H1 (cell line): ENCODE results near the gene MYO9A. TPM values are rescaled to one million over a fixed set of nuclear protein-coding genes. Genes with fewer than 3 reads are reported as not detected.

Experiments
- CTCF ChIA-PET: fragments of 300-600 bp; sonication (Branson Sonifier 250); formaldehyde crosslinking; loops from one replicate; lab custom pipeline; 2021; ENCODE audit not compliant: partially characterized antibody; lab: Charles Lee
- POLR2A ChIA-PET: fragments of 300-600 bp; sonication (Branson Sonifier 250); formaldehyde crosslinking; loops from one replicate; lab custom pipeline; 2021; ENCODE audit warnings: inconsistent platforms; ENCODE audit not compliant: partially characterized antibody; lab: Charles Lee
- DNase-seq, 2 experiments: peaks; one replicate each; pipeline versions ENCODE4 v3.0.0 to v3.0.0-alpha.2; 2010 to 2022; ENCODE audit warnings: low spot score in 2 of 2, low read depth in 1 of 2, mixed read lengths in 1 of 2
- FAIRE-seq: peaks from 2 replicates; lab custom pipeline; 2011; peaks lifted over from hg19 to GRCh38; lab: Jason Lieb, UNC
- H2AFZ ChIP-seq: 2 replicates; pipeline ENCODE4 v1.8.1; 2012; ENCODE audit warnings: low read length, inconsistent platforms
- H2AK5ac ChIP-seq: 2 replicates; pipeline ENCODE4 v1.6.1; 2013; ENCODE audit warnings: low read depth, low read length
- H2BK120ac ChIP-seq: replicated peaks from 2 replicates; pipeline ENCODE3; 2013; ENCODE audit warnings: low read depth, low read length, inconsistent platforms
- H2BK12ac ChIP-seq: 2 replicates; pipeline ENCODE4 v1.6.1; 2013; ENCODE audit warnings: low read depth, low read length
- H2BK15ac ChIP-seq: 2 replicates; pipeline ENCODE4 v1.6.1; 2013; ENCODE audit warnings: low read length
- H2BK20ac ChIP-seq: 2 replicates; pipeline ENCODE4 v1.6.1; 2013; ENCODE audit warnings: low read length
- H2BK5ac ChIP-seq: 2 replicates; pipeline ENCODE4 v1.6.1; 2013; ENCODE audit warnings: low read depth, low read length
- H3K14ac ChIP-seq: 2 replicates; pipeline ENCODE4 v1.6.1; 2013; ENCODE audit warnings: inconsistent platforms; ENCODE audit not compliant: insufficient read length
- H3K18ac ChIP-seq: 2 replicates; pipeline ENCODE4 v1.6.1; 2013; ENCODE audit warnings: low read length; ENCODE audit errors: extremely low read depth
- H3K23ac ChIP-seq: 2 replicates; pipeline ENCODE4 v1.6.1; 2013; ENCODE audit warnings: inconsistent platforms; ENCODE audit not compliant: insufficient read length
- H3K23me2 ChIP-seq: 2 replicates; pipeline ENCODE4 v1.6.1; 2013; ENCODE audit warnings: low read depth, low read length
- H3K27ac ChIP-seq: 2 replicates; pipeline ENCODE4 v1.6.1; 2011; ENCODE audit warnings: low read depth, low read length, inconsistent platforms
- H3K27me3 ChIP-seq, 4 experiments: replicated peaks in 1 of 4; 1 replicate in 1 of 4; 2 replicates in 3 of 4; pipeline versions ENCODE4 v1.6.1 to v1.8.1; 2011 to 2013; ENCODE audit warnings: low read length in 3 of 4, mild to moderate bottlenecking in 3 of 4, inconsistent platforms in 2 of 4, mixed read lengths in 2 of 4, moderate library complexity in 1 of 4; ENCODE audit not compliant: control insufficient read depth in 3 of 4, insufficient read depth in 3 of 4; ENCODE audit errors: extremely low read depth in 1 of 4
- H3K36me3 ChIP-seq, 4 experiments: 2 replicates each; pipeline versions ENCODE4 v1.6.1 to v1.8.1; 2011 to 2013; ENCODE audit warnings: mild to moderate bottlenecking in 4 of 4, low read length in 3 of 4, moderate library complexity in 2 of 4, control low read depth in 1 of 4, inconsistent platforms in 1 of 4; ENCODE audit not compliant: insufficient read depth in 4 of 4, control insufficient read depth in 2 of 4
- H3K4ac ChIP-seq: replicated peaks from 2 replicates; pipeline ENCODE3; 2013; ENCODE audit warnings: low read length, low read depth, mixed read lengths, inconsistent platforms; ENCODE audit not compliant: insufficient read length
- H3K4me1 ChIP-seq, 4 experiments: replicated peaks in 1 of 4; 1 replicate in 1 of 4; 2 replicates in 3 of 4; pipeline versions ENCODE4 v1.6.1 to v1.8.1; 2011 to 2013; ENCODE audit warnings: low read length in 3 of 4, inconsistent platforms in 2 of 4, mixed read lengths in 1 of 4; ENCODE audit not compliant: insufficient read depth in 4 of 4, control insufficient read depth in 3 of 4
- H3K4me2 ChIP-seq, 2 experiments: 2 replicates each; pipeline versions ENCODE4 v1.6.1 to v1.8.1; 2011 to 2013; ENCODE audit warnings: low read depth in 2 of 2, low read length in 2 of 2, control low read depth in 1 of 2, inconsistent platforms in 1 of 2, mild to moderate bottlenecking in 1 of 2; ENCODE audit not compliant: insufficient read depth in 1 of 2
- H3K4me3 ChIP-seq, 4 experiments: fragments of 200-600, 300-600 bp in 1 of 4; sonication (generic), shearing (Covaris generic), sonication (Bioruptor Twin) in 1 of 4; 2 replicates each; pipeline versions ENCODE4 v1.5.1 to v1.8.1; 2011 to 2016; ENCODE audit warnings: low read length in 4 of 4, low read depth in 3 of 4, control low read depth in 2 of 4, inconsistent platforms in 2 of 4, mild to moderate bottlenecking in 2 of 4, mixed read lengths in 1 of 4, moderate library complexity in 1 of 4; ENCODE audit not compliant: insufficient read depth in 2 of 4; ENCODE audit errors: extremely low read depth in 1 of 4
- H3K56ac ChIP-seq: replicated peaks from 2 replicates; pipeline ENCODE3; 2013; ENCODE audit warnings: low read depth, mild to moderate bottlenecking, mixed read lengths, low read length, inconsistent platforms; ENCODE audit not compliant: insufficient read length
- H3K79me1 ChIP-seq: 2 replicates; pipeline ENCODE4 v1.6.1; 2013; ENCODE audit warnings: low read depth, low read length, control low read depth
- H3K79me2 ChIP-seq, 2 experiments: 2 replicates each; pipeline versions ENCODE4 v1.6.1 to v1.8.1; 2012 to 2013; ENCODE audit warnings: low read length in 2 of 2, mild to moderate bottlenecking in 2 of 2, inconsistent platforms in 1 of 2; ENCODE audit not compliant: insufficient read depth in 2 of 2, control insufficient read depth in 1 of 2
- H3K9ac ChIP-seq, 4 experiments: replicated peaks in 1 of 4; 1 replicate in 1 of 4; 2 replicates in 3 of 4; pipeline versions ENCODE4 v1.6.1 to v1.8.1; 2011 to 2013; ENCODE audit warnings: low read depth in 3 of 4, low read length in 3 of 4, control low read depth in 2 of 4, mild to moderate bottlenecking in 2 of 4, moderate library complexity in 2 of 4, inconsistent platforms in 1 of 4; ENCODE audit errors: extremely low read depth in 1 of 4
- H3K9me3 ChIP-seq, 2 experiments: 2 replicates each; pipeline versions ENCODE4 v1.6.1 to v1.8.1; 2012 to 2013; ENCODE audit warnings: mild to moderate bottlenecking in 2 of 2, moderate library complexity in 2 of 2, control low read depth in 1 of 2, inconsistent platforms in 1 of 2, low read depth in 1 of 2, low read length in 1 of 2, mixed read lengths in 1 of 2; ENCODE audit not compliant: insufficient read depth in 2 of 2
- H4K20me1 ChIP-seq, 2 experiments: replicated peaks in 1 of 2; 2 replicates each; pipeline versions ENCODE3 to v1.8.1; 2011 to 2013; ENCODE audit warnings: inconsistent platforms in 2 of 2, low read length in 2 of 2, mild to moderate bottlenecking in 1 of 2; ENCODE audit not compliant: insufficient read depth in 2 of 2, control insufficient read depth in 1 of 2
- H4K5ac ChIP-seq: 2 replicates; pipeline ENCODE4 v1.6.1; 2013; ENCODE audit warnings: low read length, low read depth, mixed read lengths, inconsistent platforms; ENCODE audit not compliant: insufficient read length
- H4K8ac ChIP-seq: 2 replicates; pipeline ENCODE4 v1.8.0; 2013; ENCODE audit warnings: mild to moderate bottlenecking, moderate library complexity, low read length, inconsistent platforms; ENCODE audit not compliant: insufficient read depth; ENCODE audit errors: extremely low read depth
- H4K91ac ChIP-seq: replicated peaks from 2 replicates; pipeline ENCODE3; 2013; ENCODE audit warnings: low read length, mixed read lengths, inconsistent platforms; ENCODE audit not compliant: insufficient read length
- HDAC6 ChIP-seq: IDR thresholded peaks from one replicate; pipeline ENCODE4 v1.7.1; 2012; ENCODE audit warnings: low read depth, mild to moderate bottlenecking, inconsistent platforms, low read length, moderate library complexity
- TCF12 ChIP-seq: IDR thresholded peaks from 2 replicates; pipeline ENCODE4 v1.6.1; 2011; ENCODE audit warnings: low read depth, mild to moderate bottlenecking, low read length
- WGBS, 2 experiments: shearing (Covaris generic) in 1 of 2; methylation state at CpG; one replicate each; pipeline versions ENCODE4 v1.1.6 to v1.1.7; 2013 to 2015; ENCODE audit warnings: low lambda C conversion rate in 2 of 2, mixed read lengths in 2 of 2, inconsistent platforms in 1 of 2, low coverage in 1 of 2, missing lambda C conversion rate in 1 of 2; ENCODE audit not compliant: insufficient replicate concordance in 2 of 2, insufficient coverage in 1 of 2, insufficient read length in 1 of 2; ENCODE audit errors: extremely low coverage in 1 of 2, missing lambda C conversion rate in 1 of 2; 5-methylcytosine and 5-hydroxymethylcytosine counted together
- polyA plus RNA-seq, 7 experiments: library from polyadenylated mRNA; depleted of rRNA in 3 of 7; stranded (reverse) in 5 of 7; unstranded in 2 of 7; fragments of >200 nt in 5 of 7; fragments of 200-250 nt in 2 of 7; gene quantifications; 1 replicate in 5 of 7; 2 replicates in 1 of 7; 4 replicates in 1 of 7; pipeline versions ENCODE4 v1.2.1 to v1.2.3, GENCODE V29; 2011 to 2013; ENCODE audit warnings: missing spikeins in 2 of 7, mixed read lengths in 2 of 7
- total RNA-seq: library from RNA; stranded (reverse); fragmentation: NEBNext Ultra II Directional; extraction: Animal tissue kit (Norgen Biotek cat#: 25700); gene quantifications from 2 replicates; pipeline ENCODE4 v1.2.1, GENCODE V29; 2021

The MYO9A gene
- total and polyA plus RNA-seq, 2 of the 8 experiments (the other 6 are each of a cell fraction or from before 2014, with no cell fraction given) = 3.9 to 26.0 TPM

- Histone ChIP-seq H3K9ac (no peak overlapping the region), H3K23ac (no peak overlapping the region), H3K4me1 (no peaks in the 10 kb centered on the region), H3K56ac (no peak overlapping the region), H4K91ac (no peak overlapping the region), H4K20me1 (peaks cover 0 to 2% of the 10 kb centered on the region in 2 experiments), H3K23me2 (peaks cover 3% of the 10 kb centered on the region; the same call in 1 of the 2 replicates), H2BK15ac (no peak overlapping the region), H3K27me3 (no peaks in the 10 kb centered on the region), H3K36me3 (no peaks in the 10 kb centered on the region), H3K4me2 (no peak overlapping the region), H3K79me2 (no peaks in the 10 kb centered on the region), H3K9me3 (no peaks in the 10 kb centered on the region), H2BK12ac (no peak overlapping the region), H3K27ac (no peak overlapping the region), H4K5ac (no peak overlapping the region), H2BK120ac (no peak overlapping the region), H3K4ac (no peak overlapping the region), H2BK20ac (no peak overlapping the region), H3K14ac (no peak overlapping the region), H2AFZ (no peak overlapping the region), H3K79me1 (no peaks in the 10 kb centered on the region), H2AK5ac (no peak overlapping the region), H2BK5ac (no peak overlapping the region), H3K18ac (no peak overlapping the region), H4K8ac (peak overlapping the region; percentile 38; the same call in 1 of the 2 replicates), H3K4me3 (no peak overlapping the region)
- POLR2A ChIA-PET = interaction anchor here (0.7 kb wide), 1 partner anchor 12 kb away, joined by 3 read pairs; no protein-coding TSS in a partner anchor
- peak in 1 of 2 experiments; percentile 33 for DNase-seq
- CTCF ChIA-PET = interaction anchor here (0.6 to 5.7 kb wide), 5 partner anchors 9 to 1034 kb away, joined by 3 to 62 read pairs (median 9); no protein-coding TSS in a partner anchor
- FAIRE-seq = no peak
- TF ChIP-seq TCF12 (no peak), HDAC6 (no peak)
- WGBS, 2 experiments = 96% methylated on average over 10 of the region's 10 CpGs; no CpG with 5 or more reads in 1 of the 2 experiments
Measured at GRCh38 chr15:71790081-71790480, 327.9 kb downstream of the MYO9A start.
